Central memory CD8-positive, alpha-beta T cell (primary cell): ENCODE data around the gene UNCX.
"Not testable (repeated sequence)": the region's sequence is repeated elsewhere in the genome, so short reads cannot be mapped to it uniquely, and the experiment has no call there.

Experiments
- ATAC-seq: fragments of 150-1000 bp; cut with Tn5 transposase; replicated peaks from 2 replicates; pipeline ENCODE4 v1.10.0; 2022; ENCODE audit warnings: mild to moderate bottlenecking, moderate FRiP score, moderate number of reproducible peaks; ENCODE audit not compliant: poor library complexity, severe bottlenecking; ENCODE audit errors: extremely low read depth
- DNase-seq, 2 donors: peaks; one replicate each; pipeline ENCODE4 v3.0.0; 2021; ENCODE audit warnings: low spot score in 2 of 2
- H3K27ac Mint-ChIP-seq: one replicate; pipeline ENCODE4 v1.8.0; 2022; ENCODE audit warnings: low read depth, mild to moderate bottlenecking, moderate library complexity, mixed read lengths
- H3K27me3 Mint-ChIP-seq: one replicate; pipeline ENCODE4 v1.8.0; 2022; ENCODE audit warnings: mixed read lengths
- H3K36me3 Mint-ChIP-seq: one replicate; pipeline ENCODE4 v1.8.0; 2022; ENCODE audit warnings: mild to moderate bottlenecking, moderate library complexity, mixed read lengths; ENCODE audit not compliant: insufficient read depth
- H3K4me1 Mint-ChIP-seq: one replicate; pipeline ENCODE4 v1.8.0; 2022; ENCODE audit warnings: mixed read lengths
- H3K4me3 Mint-ChIP-seq: one replicate; pipeline ENCODE4 v1.8.0; 2022; ENCODE audit warnings: mild to moderate bottlenecking, moderate library complexity, mixed read lengths
- H3K9me3 Mint-ChIP-seq: one replicate; pipeline ENCODE4 v1.8.0; 2022; ENCODE audit warnings: mixed read lengths

Gene UNCX

DNA sequence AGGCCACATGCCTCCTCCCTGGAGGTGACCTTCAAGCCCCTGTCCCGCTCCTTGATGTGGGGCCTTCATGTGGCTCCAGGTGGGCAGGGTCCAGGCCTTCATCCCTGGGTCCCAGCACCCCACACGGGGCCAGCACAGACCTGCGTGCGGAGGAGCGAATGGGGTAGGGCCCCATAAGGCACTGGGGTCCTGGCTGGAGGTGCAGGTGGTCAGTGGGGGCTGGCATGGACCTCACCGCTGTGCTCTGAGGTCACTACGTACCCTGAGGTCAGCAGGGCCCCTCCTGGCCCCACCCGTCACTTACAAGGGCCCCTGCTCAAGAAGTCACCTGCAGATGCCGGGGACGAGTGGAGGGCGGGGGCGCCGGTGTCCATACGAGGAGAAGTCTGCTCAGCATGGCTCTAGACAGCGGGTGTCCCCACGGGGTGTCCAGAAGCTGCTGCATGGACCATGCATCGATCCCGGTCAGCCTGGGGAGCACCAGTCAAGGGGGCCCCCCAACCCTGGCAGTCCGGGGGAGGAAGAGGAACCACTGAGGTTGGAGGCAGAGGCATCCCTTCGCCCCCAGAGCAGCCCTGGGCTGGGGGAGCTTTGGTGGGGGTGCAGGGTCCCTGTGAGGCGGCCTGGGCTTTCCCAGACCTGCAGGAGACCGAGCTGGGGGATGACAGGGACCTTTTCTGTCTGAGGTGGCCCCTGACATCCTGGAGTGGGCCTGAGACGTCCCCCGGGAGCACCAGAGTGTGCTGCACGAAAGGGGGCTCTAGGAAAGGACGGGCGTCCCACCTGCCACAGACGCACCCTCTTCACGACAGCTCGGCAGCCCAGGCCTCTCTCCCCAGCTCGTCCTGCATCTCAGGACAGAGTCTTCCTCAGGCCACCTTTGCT, 34.6 kb downstream of the UNCX start:
- no peaks in the 10 kb centered on the region for H3K4me1 Mint-ChIP-seq
- no peak for DNase-seq
- no peak overlapping the region for H3K27ac Mint-ChIP-seq
- no peaks in the 10 kb centered on the region for H3K36me3 Mint-ChIP-seq
- no peak overlapping the region for H3K4me3 Mint-ChIP-seq
- no peaks in the 10 kb centered on the region for H3K9me3 Mint-ChIP-seq
- no peak for ATAC-seq
- peaks cover 55% of the 10 kb centered on the region for H3K27me3 Mint-ChIP-seq

DNA sequence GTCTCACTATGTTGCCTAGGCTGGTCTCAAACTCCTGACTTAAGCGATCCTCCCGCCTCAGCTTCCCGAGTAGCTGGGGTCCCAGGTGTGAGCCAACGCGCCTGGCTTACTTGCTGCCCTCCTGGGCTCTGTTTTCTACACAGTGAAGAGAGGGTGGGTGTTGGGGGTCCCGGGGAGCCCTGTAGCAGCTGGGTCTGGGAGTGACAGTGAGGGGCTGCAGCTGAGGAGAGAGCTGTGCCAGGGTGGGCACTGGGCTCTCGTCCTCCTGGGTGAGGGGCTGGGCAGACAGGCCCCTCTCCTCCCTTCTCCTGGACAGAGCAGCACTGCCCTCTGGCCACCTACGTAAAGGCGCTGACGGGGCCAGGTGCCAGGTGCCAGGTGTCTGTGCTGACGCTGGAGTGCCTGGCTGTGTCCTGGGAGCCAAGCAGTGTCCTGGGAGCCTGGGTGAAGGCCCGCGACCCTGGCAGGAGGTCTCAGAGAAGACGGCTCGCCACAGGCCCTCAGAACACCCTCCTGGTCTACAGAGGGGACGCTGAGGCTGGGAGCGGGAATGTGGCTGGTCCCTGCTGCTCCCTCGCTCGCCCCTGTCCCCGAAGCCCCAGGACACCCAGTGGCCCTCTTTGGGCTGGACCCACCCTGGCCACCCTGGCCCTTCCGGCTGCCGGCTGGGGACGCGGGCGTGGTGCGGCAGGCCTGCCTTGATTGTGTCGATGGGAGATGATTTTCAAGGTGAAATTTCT, 35.6 kb downstream of the UNCX start:
- Mint-ChIP-seq H3K27ac (no peak overlapping the region), H3K4me1 (no peaks in the 10 kb centered on the region), H3K27me3 (peaks cover 54% of the 10 kb centered on the region), H3K9me3 (no peaks in the 10 kb centered on the region), H3K36me3 (no peaks in the 10 kb centered on the region), H3K4me3 (no peak overlapping the region)
- ATAC-seq (no peak), DNase-seq (no peak)

DNA sequence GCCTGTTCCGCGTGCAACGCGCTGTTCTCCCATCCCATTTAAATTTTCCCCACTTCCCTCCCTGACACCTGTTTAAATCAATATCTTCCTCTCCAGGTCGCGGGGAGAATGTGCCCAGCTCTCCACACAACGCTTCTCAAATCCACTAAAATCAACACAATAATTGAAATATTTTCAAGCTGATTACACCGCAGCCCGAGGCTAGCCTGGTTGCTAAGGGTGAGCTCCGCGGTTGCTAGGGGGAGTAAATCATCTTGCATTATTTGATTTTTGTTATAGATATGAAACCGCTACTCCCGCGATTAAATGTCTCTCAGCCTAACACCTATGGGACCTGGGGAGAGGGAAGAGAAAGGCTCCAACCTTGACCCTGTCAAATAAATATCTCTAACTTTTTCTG, 36.2 kb downstream of the UNCX start:
- DNase-seq, result no peak
- H3K36me3 Mint-ChIP-seq, result no peaks in the 10 kb centered on the region
- no peaks in the 10 kb centered on the region for H3K9me3 Mint-ChIP-seq
- peaks cover 48% of the 10 kb centered on the region for H3K27me3 Mint-ChIP-seq
- H3K27ac Mint-ChIP-seq, result no peak overlapping the region
- no peak for ATAC-seq
- H3K4me3 Mint-ChIP-seq, result no peak overlapping the region
- H3K4me1 Mint-ChIP-seq, result no peaks in the 10 kb centered on the region

DNA sequence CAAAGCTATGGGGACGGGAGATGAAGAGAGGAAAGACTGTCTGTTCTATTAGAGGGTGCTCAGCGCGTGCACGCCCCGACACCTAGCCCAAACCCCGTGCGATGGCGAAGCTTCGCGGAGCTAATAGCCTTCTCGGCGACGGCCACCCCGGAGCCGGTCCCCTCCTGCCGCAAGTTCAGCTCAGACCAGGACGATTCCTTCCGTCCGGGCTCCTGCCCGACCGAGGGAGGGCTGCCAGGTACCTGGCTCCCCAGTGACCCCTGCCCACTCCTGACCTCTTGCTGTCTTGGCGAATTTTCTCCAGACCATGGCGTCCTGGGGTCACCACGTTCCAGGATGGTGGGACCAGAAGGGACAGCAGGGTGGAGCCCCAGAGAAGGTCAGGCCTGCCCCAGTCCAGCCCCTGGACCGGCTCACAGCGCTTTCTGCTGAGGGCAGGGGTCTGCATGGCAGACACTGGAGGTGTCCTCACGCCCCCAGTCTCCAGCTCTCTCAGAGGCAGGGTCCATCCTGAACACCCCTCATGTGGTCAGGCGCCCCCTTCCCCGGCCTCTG, 36.7 kb downstream of the UNCX start:
- ATAC-seq (no peak), DNase-seq (no peak)
- H3K9me3 Mint-ChIP-seq, result no peaks in the 10 kb centered on the region
- no peaks in the 10 kb centered on the region for H3K4me1 Mint-ChIP-seq
- peaks cover 46% of the 10 kb centered on the region for H3K27me3 Mint-ChIP-seq
- no peak overlapping the region for H3K27ac Mint-ChIP-seq
- no peaks in the 10 kb centered on the region for H3K36me3 Mint-ChIP-seq
- no peak overlapping the region for H3K4me3 Mint-ChIP-seq

DNA sequence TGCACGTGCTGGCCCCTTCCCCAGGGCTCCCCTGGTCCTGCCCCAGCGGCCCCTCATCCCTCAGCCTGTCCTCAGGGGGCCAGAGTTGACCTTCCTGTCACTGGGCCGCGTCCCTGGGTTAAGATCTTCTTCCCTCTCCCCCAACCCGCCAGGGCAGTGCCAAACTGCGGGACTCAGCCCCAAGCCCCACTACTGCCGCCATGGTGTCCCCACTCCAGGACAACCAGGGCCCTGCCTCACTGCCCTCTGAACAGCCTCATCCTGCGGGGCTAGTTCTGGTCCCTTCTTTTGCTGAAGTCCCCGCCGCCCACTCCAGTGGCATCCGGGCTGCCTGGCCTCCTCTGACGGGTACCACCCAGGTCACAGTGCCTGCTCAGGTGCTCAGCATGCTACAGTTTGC, 37.5 kb downstream of the UNCX start:
- H3K27me3 Mint-ChIP-seq, result peaks cover 38% of the 10 kb centered on the region
- DNase-seq (no peak), ATAC-seq (no peak)
- H3K36me3 Mint-ChIP-seq, result no peaks in the 10 kb centered on the region
- no peak overlapping the region for H3K27ac Mint-ChIP-seq
- no peaks in the 10 kb centered on the region for H3K9me3 Mint-ChIP-seq
- no peak overlapping the region for H3K4me3 Mint-ChIP-seq
- H3K4me1 Mint-ChIP-seq, result no peaks in the 10 kb centered on the region

DNA sequence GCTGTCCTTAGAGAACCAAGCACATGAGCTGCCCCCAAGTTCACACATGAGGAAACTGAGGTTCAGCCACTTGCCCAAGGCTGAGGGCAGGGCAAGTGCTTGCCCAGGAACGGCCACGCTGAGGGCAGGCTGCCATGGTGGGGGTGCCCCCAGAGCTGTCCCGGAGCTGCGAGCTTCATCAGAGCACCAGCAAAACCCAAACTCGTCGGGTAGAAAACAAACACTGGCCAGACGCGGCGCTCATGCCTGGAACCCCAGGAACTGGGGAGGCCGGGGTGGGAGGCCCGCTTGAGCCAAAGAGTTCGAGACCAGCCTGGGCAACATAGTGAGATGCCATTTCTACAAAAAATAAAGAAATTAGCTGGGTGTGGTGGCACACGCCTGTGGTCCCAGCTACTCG, 38.4 kb downstream of the UNCX start:
- no peaks in the 10 kb centered on the region for H3K9me3 Mint-ChIP-seq
- H3K36me3 Mint-ChIP-seq, result no peaks in the 10 kb centered on the region
- ATAC-seq (no peak), DNase-seq (no peak)
- no peaks in the 10 kb centered on the region for H3K4me1 Mint-ChIP-seq
- no peak overlapping the region for H3K4me3 Mint-ChIP-seq
- H3K27ac Mint-ChIP-seq, result no peak overlapping the region
- peaks cover 31% of the 10 kb centered on the region for H3K27me3 Mint-ChIP-seq

DNA sequence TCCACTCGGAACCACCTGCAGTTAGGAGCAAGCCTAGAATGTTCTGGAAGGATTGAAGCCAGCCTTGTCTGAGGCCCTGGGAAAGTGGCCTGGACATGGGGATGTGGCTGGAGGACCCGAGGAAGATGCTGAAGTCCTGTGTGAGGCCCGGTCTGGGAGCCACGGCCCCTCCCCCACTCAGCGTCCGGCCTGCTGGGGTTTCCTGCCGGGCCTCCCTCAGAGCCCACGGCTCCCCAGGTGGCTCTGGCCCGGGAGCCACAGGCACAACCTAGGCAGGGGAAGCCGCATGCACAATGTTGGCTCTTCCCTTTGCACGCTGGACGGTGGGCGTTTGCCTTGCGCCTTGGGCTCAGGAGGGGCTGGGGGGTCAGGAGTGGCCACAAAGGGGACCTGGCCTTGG, 39.0 kb downstream of the UNCX start:
- no peak for ATAC-seq
- Mint-ChIP-seq H3K4me3 (no peak overlapping the region), H3K9me3 (no peaks in the 10 kb centered on the region), H3K27ac (no peak overlapping the region), H3K4me1 (no peaks in the 10 kb centered on the region), H3K27me3 (peaks cover 24% of the 10 kb centered on the region), H3K36me3 (no peaks in the 10 kb centered on the region)
- no peak for DNase-seq

DNA sequence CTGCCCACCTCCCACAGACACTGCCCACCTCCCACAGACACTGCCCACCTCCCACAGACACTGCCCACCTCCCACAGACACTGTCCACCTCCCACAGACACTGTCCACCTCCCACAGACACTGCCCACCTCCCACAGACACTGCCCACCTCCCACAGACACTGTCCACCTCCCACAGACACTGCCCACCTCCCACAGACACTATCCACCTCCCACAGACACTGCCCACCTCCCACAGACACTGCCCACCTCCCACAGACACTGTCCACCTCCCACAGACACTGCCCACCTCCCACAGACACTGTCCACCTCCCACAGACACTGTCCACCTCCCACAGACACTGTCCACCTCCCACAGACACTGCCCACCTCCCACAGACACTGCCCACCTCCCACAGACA, 39.5 kb downstream of the UNCX start:
- not testable (repeated sequence) for H3K9me3 Mint-ChIP-seq, H3K27ac Mint-ChIP-seq, DNase-seq, ATAC-seq, H3K4me3 Mint-ChIP-seq, H3K4me1 Mint-ChIP-seq, H3K36me3 Mint-ChIP-seq
- H3K27me3 Mint-ChIP-seq, result peaks cover 20% of the 10 kb centered on the region

DNA sequence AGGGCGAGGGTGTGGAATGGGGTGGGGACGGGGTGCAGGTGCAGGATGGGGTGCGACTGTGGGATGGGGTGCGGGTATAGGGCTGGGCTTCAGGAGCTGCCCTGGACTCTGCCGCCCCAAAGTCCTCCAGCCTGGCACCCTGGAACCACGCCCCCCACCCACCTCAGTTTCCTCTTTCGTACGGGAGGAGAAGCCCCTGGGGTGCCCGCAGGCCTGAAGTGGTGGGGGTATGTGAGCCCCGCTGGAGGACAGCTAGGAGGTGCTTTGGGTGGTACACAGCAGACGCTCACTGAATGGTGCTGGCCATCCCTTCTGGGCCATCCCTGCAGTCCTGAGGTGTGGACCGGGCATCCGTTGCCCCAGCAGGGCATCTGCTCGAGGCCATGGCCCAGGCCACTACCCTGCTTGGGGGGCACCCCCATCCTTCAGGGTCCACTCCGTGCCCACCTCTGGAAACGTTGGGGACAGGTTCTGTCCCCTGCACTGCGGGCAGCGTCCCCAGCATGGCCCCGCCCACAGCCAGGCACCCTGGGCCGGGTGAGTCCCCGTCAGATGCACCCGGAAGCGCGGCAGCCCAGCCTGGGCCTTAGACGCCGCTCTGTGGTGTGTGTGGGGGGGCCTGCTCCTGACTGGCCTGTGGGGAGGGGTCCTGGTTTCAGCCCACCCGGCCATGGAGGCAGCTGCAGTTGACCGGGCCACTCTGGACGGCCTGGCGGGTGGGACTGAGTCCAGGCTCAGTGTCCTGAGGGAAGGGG, 41.6 kb downstream of the UNCX start:
- no peaks in the 10 kb centered on the region for H3K4me1 Mint-ChIP-seq
- H3K4me3 Mint-ChIP-seq, result no peak overlapping the region
- H3K9me3 Mint-ChIP-seq, result no peaks in the 10 kb centered on the region
- no peak for ATAC-seq
- H3K27me3 Mint-ChIP-seq, result peaks cover 20% of the 10 kb centered on the region
- DNase-seq, result no peak
- H3K36me3 Mint-ChIP-seq, result no peaks in the 10 kb centered on the region
- H3K27ac Mint-ChIP-seq, result no peak overlapping the region

DNA sequence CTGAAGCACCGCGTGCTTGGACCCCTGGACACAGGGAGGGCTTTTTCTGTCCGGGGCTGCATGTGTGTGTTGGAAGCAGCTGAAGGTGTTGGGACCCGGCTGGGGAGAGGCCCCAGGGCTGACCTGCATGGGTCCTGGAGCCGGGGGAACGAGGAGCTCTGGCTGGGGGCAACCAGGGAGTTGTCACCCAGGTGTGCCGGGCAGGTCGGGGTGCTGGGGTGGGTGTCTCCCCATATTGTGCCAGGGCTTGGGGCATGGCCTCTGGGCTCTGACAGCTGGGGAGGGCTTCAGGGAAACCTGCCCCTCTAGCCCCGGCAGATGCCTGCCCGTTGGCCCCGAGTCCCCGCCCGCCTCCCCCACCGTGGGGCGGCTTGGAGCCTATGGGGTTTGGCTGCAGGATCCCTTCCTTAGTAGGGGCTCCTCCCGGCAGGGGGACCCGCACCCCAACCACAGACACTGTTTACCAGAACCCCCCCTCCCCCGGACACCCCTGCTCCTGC, 42.3 kb downstream of the UNCX start:
- ATAC-seq (no peak), DNase-seq (no peak)
- H3K36me3 Mint-ChIP-seq, result no peaks in the 10 kb centered on the region
- H3K4me1 Mint-ChIP-seq, result no peaks in the 10 kb centered on the region
- no peak overlapping the region for H3K27ac Mint-ChIP-seq
- H3K4me3 Mint-ChIP-seq, result no peak overlapping the region
- peaks cover 20% of the 10 kb centered on the region for H3K27me3 Mint-ChIP-seq
- peaks cover under 1% of the 10 kb centered on the region for H3K9me3 Mint-ChIP-seq

DNA sequence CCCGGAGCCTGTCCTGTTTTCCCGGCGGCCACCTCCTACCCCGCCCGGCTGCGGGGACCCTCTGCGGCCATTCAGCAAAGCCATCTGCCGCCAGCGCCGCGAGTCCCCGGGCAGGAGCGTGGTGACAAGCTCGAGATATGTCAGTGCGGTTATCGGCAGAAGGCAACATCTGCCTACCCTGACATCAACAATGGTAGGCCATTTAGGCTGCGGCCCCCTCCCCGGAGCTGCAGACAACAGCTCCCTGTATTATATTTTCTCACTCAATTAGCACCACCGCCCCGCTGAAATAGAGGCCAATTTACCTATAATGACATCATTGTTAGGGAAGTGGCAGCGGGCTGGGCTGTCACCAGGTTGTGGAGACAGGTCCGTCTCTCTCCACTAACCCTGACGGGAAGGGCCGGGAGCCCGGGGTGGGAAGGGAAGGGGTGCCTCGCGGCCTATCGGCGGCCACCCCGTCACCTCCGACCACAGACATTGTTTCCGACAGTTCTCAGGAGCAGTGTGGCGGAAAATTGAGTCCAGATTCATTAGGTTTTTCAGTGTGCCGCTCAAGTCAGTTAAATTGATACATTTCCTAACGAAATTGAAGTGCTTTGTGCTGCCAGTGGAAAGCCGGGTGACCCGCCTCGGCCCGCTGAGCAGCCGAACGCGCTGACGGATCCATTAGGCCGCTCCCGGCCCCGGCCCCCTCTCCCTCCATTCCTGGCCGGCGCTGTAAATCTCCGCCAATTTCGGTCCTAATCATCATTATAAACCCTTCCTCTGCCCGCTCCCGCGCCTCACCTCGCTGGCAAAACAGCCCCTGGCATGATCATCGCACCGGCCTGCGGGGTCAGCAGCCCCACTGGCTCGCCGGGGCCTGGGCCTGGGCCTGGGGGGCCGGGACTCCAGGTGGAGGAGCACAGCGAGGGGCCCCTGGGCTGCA, 43.0 kb downstream of the UNCX start:
- Mint-ChIP-seq H3K27ac (no peak overlapping the region), H3K4me1 (no peaks in the 10 kb centered on the region), H3K4me3 (no peak overlapping the region), H3K27me3 (peaks cover 16% of the 10 kb centered on the region), H3K36me3 (no peaks in the 10 kb centered on the region), H3K9me3 (peaks cover 6% of the 10 kb centered on the region)
- ATAC-seq (no peak), DNase-seq (no peak)
